GM12878 (cell line): Measurements from ENCODE around the gene MS4A6A. TPM values are rescaled to one million over a fixed set of nuclear protein-coding genes. Genes with fewer than 3 reads are reported as not detected.

Experiments used
- ATAC-seq: fragments of 200-7000 bp; cut with Tn5 transposase; 3 replicates; pipeline ENCODE4 v1.9.1; 2020; ENCODE audit warnings: mild to moderate bottlenecking, moderate library complexity
- BruUV-seq: library from RNA; stranded (reverse); fragments of 400-500 nt; replicated peaks from 2 replicates; lab custom pipeline; 2021; lab: Mats Ljungman, UMichigan
- CTCF ChIA-PET: fragments of 300-600 bp; sonication (Branson Sonifier 250); formaldehyde crosslinking; extraction: SDS; loops from one replicate; lab custom pipeline; 2021; ENCODE audit warnings: inconsistent platforms; lab: Yijun Ruan, JAX
- POLR2A ChIA-PET: fragments of 350-600 bp; formaldehyde crosslinking; extraction: SDS; loops from one replicate; lab custom pipeline; 2021; ENCODE audit warnings: inconsistent platforms; lab: Charles Lee
- RAD21 ChIA-PET: fragments of 300-600 bp; sonication (Branson Sonifier 250); formaldehyde crosslinking; loops from one replicate; lab custom pipeline; 2023; ENCODE audit warnings: antibody characterized with exemption; ENCODE audit not compliant: unreplicated experiment; lab: Charles Lee
- SMC1A ChIA-PET: fragments of 300-600 bp; sonication (Branson Sonifier 250); formaldehyde crosslinking; loops from one replicate; lab custom pipeline; 2023; ENCODE audit not compliant: unreplicated experiment, uncharacterized antibody; lab: Charles Lee
- DNase-seq: peaks from one replicate; pipeline ENCODE4 v3.0.0-alpha.2; 2011; ENCODE audit warnings: low read depth, low spot score
- FAIRE-seq: peaks from 3 replicates; lab custom pipeline; 2011; peaks lifted over from hg19 to GRCh38; lab: Jason Lieb, UNC
- H2AFZ ChIP-seq: 2 replicates; pipeline ENCODE4 v1.6.0; 2011; ENCODE audit warnings: low read depth, low read length, control low read depth; ENCODE audit not compliant: control insufficient read depth
- H3K27ac ChIP-seq: 2 replicates; pipeline ENCODE4 v1.5.1; 2011; ENCODE audit warnings: control low read depth; ENCODE audit not compliant: control insufficient read depth, insufficient read depth
- H3K27me3 ChIP-seq, 2 experiments: replicated peaks in 1 of 2; 2 replicates each; pipeline versions ENCODE4 v1.6.0 to v1.6.1; 2011; ENCODE audit warnings: low read length in 1 of 2; ENCODE audit not compliant: control insufficient read depth in 2 of 2, insufficient read depth in 2 of 2
- H3K36me3 ChIP-seq, 2 experiments: 2 replicates each; pipeline ENCODE4 v1.5.1; 2011; ENCODE audit warnings: low read length in 1 of 2; ENCODE audit not compliant: control insufficient read depth in 2 of 2, insufficient read depth in 2 of 2
- H3K4me1 ChIP-seq: 2 replicates; pipeline ENCODE4 v1.6.1; 2011; ENCODE audit warnings: mild to moderate bottlenecking, low read length, moderate library complexity, mixed read lengths; ENCODE audit not compliant: control insufficient read depth, insufficient read depth
- H3K4me2 ChIP-seq: 2 replicates; pipeline ENCODE4 v1.6.0; 2011; ENCODE audit warnings: control low read depth; ENCODE audit not compliant: control insufficient read depth, insufficient read depth
- H3K4me3 ChIP-seq: fragments of 200-600 bp; sonication (generic); 2 replicates; pipeline ENCODE4 v1.5.1; 2016
- H3K79me2 ChIP-seq: 2 replicates; pipeline ENCODE4 v1.6.0; 2011; ENCODE audit warnings: low read length; ENCODE audit not compliant: control insufficient read depth, insufficient read depth
- H3K9ac ChIP-seq: 2 replicates; pipeline ENCODE4 v1.8.0; 2011; ENCODE audit warnings: low read length, control low read depth, mixed read lengths; ENCODE audit not compliant: control insufficient read depth, insufficient read depth
- H3K9me3 ChIP-seq: replicated peaks from 3 replicates; pipeline ENCODE4 v1.5.1; 2011; ENCODE audit warnings: mild to moderate bottlenecking, low read length; ENCODE audit not compliant: control insufficient read depth, insufficient read depth
- H4K20me1 ChIP-seq: 2 replicates; pipeline ENCODE4 v1.6.0; 2011; ENCODE audit not compliant: control insufficient read depth, insufficient read depth
- CEBPB ChIP-seq, 2 experiments: fragments of 150-350 bp in 1 of 2; IDR thresholded peaks; 2 replicates each; pipeline ENCODE4 v1.6.1; 2012 to 2014; ENCODE audit warnings: low read depth in 2 of 2, low read length in 2 of 2, borderline replicate concordance in 1 of 2, inconsistent platforms in 1 of 2
- IRF4 ChIP-seq: IDR thresholded peaks from 2 replicates; pipeline ENCODE4 v1.6.1; 2011; ENCODE audit warnings: low read depth, low read length
- KAT2A ChIP-seq: conservative IDR thresholded peaks from 2 replicates; pipeline ENCODE4 v1.6.1; 2011; ENCODE audit warnings: low read depth, low read length; ENCODE audit not compliant: control insufficient read depth
- MTA3 ChIP-seq: IDR thresholded peaks from 2 replicates; pipeline ENCODE4 v1.6.1; 2012; ENCODE audit warnings: low read length, inconsistent platforms, borderline replicate concordance
- MYC ChIP-seq: IDR thresholded peaks from 2 replicates; pipeline ENCODE4 v1.6.1; 2011; ENCODE audit warnings: mild to moderate bottlenecking, low read length, moderate library complexity, inconsistent platforms; ENCODE audit not compliant: insufficient read depth, insufficient replicate concordance, insufficient read length, severe bottlenecking
- NR2C1 ChIP-seq: fragments of 450-650 bp; IDR thresholded peaks from 2 replicates; pipeline ENCODE4 v1.6.1; 2017; ENCODE audit warnings: antibody characterized with exemption, mild to moderate bottlenecking, moderate library complexity
- WGBS: methylation state at CpG from one replicate; pipeline ENCODE4 v1.1.6; 2016; ENCODE audit warnings: low lambda C conversion rate; ENCODE audit not compliant: insufficient replicate concordance, insufficient coverage; ENCODE audit errors: missing lambda C conversion rate; 5-methylcytosine and 5-hydroxymethylcytosine counted together
- in situ Hi-C: fragments of 300-500 bp; cut with MboI; formaldehyde crosslinking; loops from 9 replicates; pipeline ENCODE4 v1.14.3; 2018; ENCODE audit warnings: mixed read lengths
- intact Hi-C: fragments of 100-400 bp; cut with micrococcal nuclease; formaldehyde crosslinking; loops from one replicate; pipeline ENCODE4 v1.14.2; 2022; ENCODE audit not compliant: unreplicated experiment
- polyA plus RNA-seq, 11 experiments: library from polyadenylated mRNA; depleted of rRNA in 4 of 11; unstranded in 6 of 11; stranded (reverse) in 5 of 11; fragments of >200 nt; fragmentation: Nextera tagmentation in 4 of 11; fragmentation: Illumina TruSeq in 1 of 11; extraction: Ambion mirVana in 4 of 11; extraction: Trizol in 1 of 11; gene quantifications; 1 replicate in 1 of 11; 2 replicates in 10 of 11; pipeline versions ENCODE4 v1.2.1 to v1.2.3, GENCODE V29; 2011 to 2016; ENCODE audit warnings: inconsistent platforms in 2 of 11, missing spikeins in 2 of 11, low read depth in 1 of 11
- total RNA-seq, 4 experiments: library from RNA; depleted of rRNA in 3 of 4; stranded (reverse); fragments of >200 nt in 3 of 4; fragmentation: Illumina TruSeq in 1 of 4; extraction: Trizol in 1 of 4; gene quantifications; 2 replicates each; pipeline versions ENCODE4 v1.2.1 to v1.2.3, GENCODE V29; 2013 to 2021
- TF ChIP-seq, protein P1 (sequence below): IDR thresholded peaks from 2 replicates; pipeline ENCODE4 v1.6.1; 2012; ENCODE audit warnings: low read length, inconsistent platforms
- TF ChIP-seq, protein P2 (sequence below): fragments of 450-650 bp; IDR thresholded peaks from 2 replicates; pipeline ENCODE4 v1.6.1; 2017; ENCODE audit warnings: antibody characterized with exemption, mild to moderate bottlenecking, moderate library complexity
- TF ChIP-seq, protein P3 (sequence below): fragments of 150-350 bp; IDR thresholded peaks from 2 replicates; pipeline ENCODE4 v1.6.1; 2016; ENCODE audit warnings: low read depth, low read length

The MS4A6A gene
- total and polyA plus RNA-seq, 10 of the 15 experiments (the other 5 are each of a cell fraction or from before 2014, with no cell fraction given) = 0.75 to 30.7 (median 9.0) TPM

DNA sequence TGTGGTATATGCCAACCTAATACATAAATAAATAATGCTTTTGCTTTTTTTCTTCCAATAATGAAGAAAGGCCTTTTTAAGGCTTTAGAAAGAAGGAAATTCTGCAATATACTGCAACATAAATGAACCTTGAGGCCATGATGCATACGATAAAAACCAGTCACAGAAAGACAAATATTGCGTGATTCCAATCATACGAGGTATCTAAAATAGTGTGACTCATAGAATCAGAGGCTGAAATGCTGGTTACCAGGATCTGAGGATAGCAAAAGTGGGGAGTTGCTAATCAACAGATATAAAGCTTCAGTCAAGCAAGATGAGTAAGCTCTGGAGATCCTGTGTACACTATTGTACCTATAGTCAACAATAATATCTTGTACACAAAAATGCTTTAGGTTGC lies 24.2 kb downstream of the MS4A6A start:
- intact Hi-C loops = no loop called here
- Histone ChIP-seq H2AFZ (no peak overlapping the region), H3K9me3 (no peaks in the 10 kb centered on the region; the same call in 2 of the 3 replicates), H4K20me1 (no peaks in the 10 kb centered on the region), H3K4me3 (no peak overlapping the region), H3K27ac (no peak overlapping the region), H3K36me3 (no peaks in the 10 kb centered on the region), H3K27me3 (no peaks in the 10 kb centered on the region; a peak in 1 of 4 replicates), H3K79me2 (no peaks in the 10 kb centered on the region), H3K4me2 (no peak overlapping the region), H3K4me1 (no peaks in the 10 kb centered on the region), H3K9ac (no peak overlapping the region)
- no TSS peak for BruUV-seq
- 36% methylated on average over 3 of the region's 3 CpGs for WGBS
- POLR2A ChIA-PET = no interaction called here
- in situ Hi-C loops = no loop called here
- DNase-seq = no peak
- TF ChIP-seq, protein P1, sequence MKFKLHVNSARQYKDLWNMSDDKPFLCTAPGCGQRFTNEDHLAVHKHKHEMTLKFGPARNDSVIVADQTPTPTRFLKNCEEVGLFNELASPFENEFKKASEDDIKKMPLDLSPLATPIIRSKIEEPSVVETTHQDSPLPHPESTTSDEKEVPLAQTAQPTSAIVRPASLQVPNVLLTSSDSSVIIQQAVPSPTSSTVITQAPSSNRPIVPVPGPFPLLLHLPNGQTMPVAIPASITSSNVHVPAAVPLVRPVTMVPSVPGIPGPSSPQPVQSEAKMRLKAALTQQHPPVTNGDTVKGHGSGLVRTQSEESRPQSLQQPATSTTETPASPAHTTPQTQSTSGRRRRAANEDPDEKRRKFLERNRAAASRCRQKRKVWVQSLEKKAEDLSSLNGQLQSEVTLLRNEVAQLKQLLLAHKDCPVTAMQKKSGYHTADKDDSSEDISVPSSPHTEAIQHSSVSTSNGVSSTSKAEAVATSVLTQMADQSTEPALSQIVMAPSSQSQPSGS = no peak
- TF ChIP-seq MYC = no peak
- RAD21 ChIA-PET = no interaction called here
- FAIRE-seq = no peak
- SMC1A ChIA-PET = no interaction called here
- CTCF ChIA-PET = interaction anchor here (0.7 to 1.4 kb wide), 3 partner anchors 13 to 93 kb away, joined by 3 to 4 read pairs (median 3); no protein-coding TSS in a partner anchor
- no peak for ATAC-seq

DNA sequence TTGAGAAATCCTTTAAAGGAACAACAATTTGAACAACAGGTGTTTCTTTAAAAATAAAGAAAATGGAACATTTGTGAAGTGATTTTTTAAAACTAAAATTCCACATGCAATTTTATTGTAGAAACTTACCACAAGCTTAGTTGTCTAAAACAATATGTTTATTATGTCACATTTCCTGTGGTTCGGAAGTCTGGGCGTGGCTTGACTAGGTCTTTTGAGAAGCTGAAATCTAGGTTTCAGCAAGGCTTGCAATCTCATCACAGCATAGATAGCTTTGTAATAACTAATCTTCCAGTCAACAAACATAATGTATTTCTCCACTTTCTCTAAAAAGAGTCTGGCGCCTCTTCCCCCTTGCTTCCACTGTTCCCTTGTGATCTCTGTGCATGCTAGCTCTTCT lies 27.0 kb downstream of the MS4A6A start:
- H3K9ac ChIP-seq = no peak overlapping the region
- 45% methylated on average over 3 of the region's 3 CpGs for WGBS
- H3K36me3 ChIP-seq = no peaks in the 10 kb centered on the region
- POLR2A ChIA-PET = no interaction called here
- no peak overlapping the region for H3K27ac ChIP-seq
- FAIRE-seq = no peak
- H3K4me2 ChIP-seq = no peak overlapping the region
- no peaks in the 10 kb centered on the region for H3K9me3 ChIP-seq
- no peak for DNase-seq
- CTCF ChIA-PET = interaction anchor here (1.8 kb wide), 1 partner anchor 10 kb away, joined by 5 read pairs; no protein-coding TSS in a partner anchor
- RAD21 ChIA-PET = no interaction called here
- H3K79me2 ChIP-seq = no peaks in the 10 kb centered on the region
- no peak overlapping the region for H3K4me3 ChIP-seq
- H4K20me1 ChIP-seq = no peaks in the 10 kb centered on the region
- no peaks in the 10 kb centered on the region for H3K4me1 ChIP-seq
- BruUV-seq = no TSS peak
- H2AFZ ChIP-seq = no peak overlapping the region
- SMC1A ChIA-PET = interaction anchor here (1.0 kb wide), 1 partner anchor 10 kb away, joined by 6 read pairs; no protein-coding TSS in a partner anchor
- ATAC-seq = no peak
- intact Hi-C loops (no loop called here), in situ Hi-C loops (no loop called here)
- no peaks in the 10 kb centered on the region; a peak in 1 of 4 replicates for H3K27me3 ChIP-seq
- no peak for TF ChIP-seq IRF4
- no peak for TF ChIP-seq MTA3
- TF ChIP-seq, protein P2, sequence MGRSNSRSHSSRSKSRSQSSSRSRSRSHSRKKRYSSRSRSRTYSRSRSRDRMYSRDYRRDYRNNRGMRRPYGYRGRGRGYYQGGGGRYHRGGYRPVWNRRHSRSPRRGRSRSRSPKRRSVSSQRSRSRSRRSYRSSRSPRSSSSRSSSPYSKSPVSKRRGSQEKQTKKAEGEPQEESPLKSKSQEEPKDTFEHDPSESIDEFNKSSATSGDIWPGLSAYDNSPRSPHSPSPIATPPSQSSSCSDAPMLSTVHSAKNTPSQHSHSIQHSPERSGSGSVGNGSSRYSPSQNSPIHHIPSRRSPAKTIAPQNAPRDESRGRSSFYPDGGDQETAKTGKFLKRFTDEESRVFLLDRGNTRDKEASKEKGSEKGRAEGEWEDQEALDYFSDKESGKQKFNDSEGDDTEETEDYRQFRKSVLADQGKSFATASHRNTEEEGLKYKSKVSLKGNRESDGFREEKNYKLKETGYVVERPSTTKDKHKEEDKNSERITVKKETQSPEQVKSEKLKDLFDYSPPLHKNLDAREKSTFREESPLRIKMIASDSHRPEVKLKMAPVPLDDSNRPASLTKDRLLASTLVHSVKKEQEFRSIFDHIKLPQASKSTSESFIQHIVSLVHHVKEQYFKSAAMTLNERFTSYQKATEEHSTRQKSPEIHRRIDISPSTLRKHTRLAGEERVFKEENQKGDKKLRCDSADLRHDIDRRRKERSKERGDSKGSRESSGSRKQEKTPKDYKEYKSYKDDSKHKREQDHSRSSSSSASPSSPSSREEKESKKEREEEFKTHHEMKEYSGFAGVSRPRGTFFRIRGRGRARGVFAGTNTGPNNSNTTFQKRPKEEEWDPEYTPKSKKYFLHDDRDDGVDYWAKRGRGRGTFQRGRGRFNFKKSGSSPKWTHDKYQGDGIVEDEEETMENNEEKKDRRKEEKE = no peak
- no peak for TF ChIP-seq NR2C1
- no peak for TF ChIP-seq CEBPB (IDR thresholded peaks at IDR 0.05; ENCODE audit: borderline replicate concordance in 1 of 2, low read depth in 2 of 2, low read length in 2 of 2)
- TF ChIP-seq, protein P3, sequence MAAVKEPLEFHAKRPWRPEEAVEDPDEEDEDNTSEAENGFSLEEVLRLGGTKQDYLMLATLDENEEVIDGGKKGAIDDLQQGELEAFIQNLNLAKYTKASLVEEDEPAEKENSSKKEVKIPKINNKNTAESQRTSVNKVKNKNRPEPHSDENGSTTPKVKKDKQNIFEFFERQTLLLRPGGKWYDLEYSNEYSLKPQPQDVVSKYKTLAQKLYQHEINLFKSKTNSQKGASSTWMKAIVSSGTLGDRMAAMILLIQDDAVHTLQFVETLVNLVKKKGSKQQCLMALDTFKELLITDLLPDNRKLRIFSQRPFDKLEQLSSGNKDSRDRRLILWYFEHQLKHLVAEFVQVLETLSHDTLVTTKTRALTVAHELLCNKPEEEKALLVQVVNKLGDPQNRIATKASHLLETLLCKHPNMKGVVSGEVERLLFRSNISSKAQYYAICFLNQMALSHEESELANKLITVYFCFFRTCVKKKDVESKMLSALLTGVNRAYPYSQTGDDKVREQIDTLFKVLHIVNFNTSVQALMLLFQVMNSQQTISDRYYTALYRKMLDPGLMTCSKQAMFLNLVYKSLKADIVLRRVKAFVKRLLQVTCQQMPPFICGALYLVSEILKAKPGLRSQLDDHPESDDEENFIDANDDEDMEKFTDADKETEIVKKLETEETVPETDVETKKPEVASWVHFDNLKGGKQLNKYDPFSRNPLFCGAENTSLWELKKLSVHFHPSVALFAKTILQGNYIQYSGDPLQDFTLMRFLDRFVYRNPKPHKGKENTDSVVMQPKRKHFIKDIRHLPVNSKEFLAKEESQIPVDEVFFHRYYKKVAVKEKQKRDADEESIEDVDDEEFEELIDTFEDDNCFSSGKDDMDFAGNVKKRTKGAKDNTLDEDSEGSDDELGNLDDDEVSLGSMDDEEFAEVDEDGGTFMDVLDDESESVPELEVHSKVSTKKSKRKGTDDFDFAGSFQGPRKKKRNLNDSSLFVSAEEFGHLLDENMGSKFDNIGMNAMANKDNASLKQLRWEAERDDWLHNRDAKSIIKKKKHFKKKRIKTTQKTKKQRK = no peak
- TF ChIP-seq KAT2A = no peak
